ENCODE data around the gene C2orf72. TPM values are rescaled to one million over a fixed set of nuclear protein-coding genes. Genes with fewer than 3 reads are reported as not detected.
A peak's percentile ranks its signal among the peaks of the same experiment; 100 is the strongest.

Gene C2orf72
- total and polyA plus RNA-seq, 2 of the 13 experiments (the other 11 are each of a cell fraction or from before 2014, with no cell fraction given), result 147 to 203 TPM

GRCh38 chr2:231052494-231053451 lies 15.4 kb downstream of the C2orf72 start (continued):
- TF ChIP-seq PRDM15 (CRISPR knock-in tag; IDR thresholded peaks at IDR 0.05) (peak; percentile 93), KMT2A (CRISPR knock-in tag; IDR thresholded peaks at IDR 0.05) (no peak; the same call in 1 of the 2 replicates), FOSL1 (CRISPR knock-in tag; IDR thresholded peaks at IDR 0.05; ENCODE audit: borderline replicate concordance) (no peak), HINFP (CRISPR knock-in tag; IDR thresholded peaks at IDR 0.05; ENCODE audit: low read depth) (no peak), ATF6 (CRISPR knock-in tag; conservative IDR thresholded peaks at IDR 0.05) (no peak), ZMYM4 (CRISPR knock-in tag; IDR thresholded peaks at IDR 0.05) (peak; percentile 75; the same call in 1 of the 2 replicates), AHR (CRISPR knock-in tag; IDR thresholded peaks at IDR 0.05) (peak; percentile 72; the same call in 1 of the 2 replicates), JUND (CRISPR knock-in tag; IDR thresholded peaks at IDR 0.05) (no peak), GATAD2A (CRISPR knock-in tag; IDR thresholded peaks at IDR 0.05) (no peak; the same call in none of the 2 replicates), HMG20A (CRISPR knock-in tag; IDR thresholded peaks at IDR 0.05; ENCODE audit: borderline replicate concordance) (peak; percentile 12; the same call in 1 of the 2 replicates), SOX13 (IDR thresholded peaks at IDR 0.05) (no peak), SOX13 (CRISPR knock-in tag; conservative IDR thresholded peaks at IDR 0.05 in 1 of 2, IDR thresholded peaks at IDR 0.05 in 1 of 2) (peak in 1 of 2 experiments; percentile 54; a peak in 1 of 4 replicates), MEIS2 (CRISPR knock-in tag; IDR thresholded peaks at IDR 0.05) (no peak), ZBTB8A (CRISPR knock-in tag; IDR thresholded peaks at IDR 0.05; ENCODE audit: borderline replicate concordance, low read depth) (peak; percentile 80; the same call in 1 of the 2 replicates), RNF2 (conservative IDR thresholded peaks at IDR 0.05; ENCODE audit: low read depth) (peak; percentile 79; the same call in 1 of the 2 replicates), ZNF674 (CRISPR knock-in tag; IDR thresholded peaks at IDR 0.05; ENCODE audit: low read depth) (no peak), ZNF790 (CRISPR knock-in tag; IDR thresholded peaks at IDR 0.05; ENCODE audit: borderline replicate concordance) (peak; percentile 70), ZBTB33 (CRISPR knock-in tag; IDR thresholded peaks at IDR 0.05) (peak; percentile 74)

All from HepG2 (cell line).